Small intestine (tissue), 16 donors: ENCODE data around the gene ZNF112. TPM values are rescaled to one million over a fixed set of nuclear protein-coding genes. Genes with fewer than 3 reads are reported as not detected.
"Not testable (repeated sequence)": the region's sequence is repeated elsewhere in the genome, so short reads cannot be mapped to it uniquely, and the experiment has no call there.

Experiments
- DNase-seq, 2 donors: peaks; one replicate each; pipeline versions ENCODE4 v3.0.0 to v3.0.0-alpha.2; 2013
- FAIRE-seq: peaks from 2 replicates; lab custom pipeline; 2012; peaks lifted over from hg19 to GRCh38; lab: Jason Lieb, UNC
- H3K27ac ChIP-seq, 3 donors: one replicate each; pipeline ENCODE4 v1.5.1; 2013; ENCODE audit warnings: low read length in 2 of 3, mild to moderate bottlenecking in 2 of 3, control low read depth in 1 of 3, inconsistent platforms in 1 of 3, low read depth in 1 of 3, moderate library complexity in 1 of 3
- H3K27me3 ChIP-seq, 3 donors: one replicate each; pipeline ENCODE4 v1.6.1; 2013; ENCODE audit warnings: low read length in 3 of 3, inconsistent platforms in 1 of 3; ENCODE audit not compliant: control insufficient read depth in 3 of 3, insufficient read depth in 3 of 3
- H3K36me3 ChIP-seq, 3 donors: one replicate each; pipeline ENCODE4 v1.6.1; 2013; ENCODE audit warnings: low read length in 3 of 3, inconsistent platforms in 1 of 3, low read depth in 1 of 3, mild to moderate bottlenecking in 1 of 3, moderate library complexity in 1 of 3; ENCODE audit not compliant: control insufficient read depth in 3 of 3, insufficient read depth in 2 of 3
- H3K4me1 ChIP-seq, 3 donors: one replicate each; pipeline ENCODE4 v1.6.1; 2013; ENCODE audit warnings: low read length in 2 of 3, inconsistent platforms in 1 of 3, low read depth in 1 of 3, mild to moderate bottlenecking in 1 of 3, moderate library complexity in 1 of 3; ENCODE audit not compliant: control insufficient read depth in 3 of 3, insufficient read depth in 2 of 3
- H3K4me3 ChIP-seq, 3 donors: one replicate each; pipeline ENCODE4 v1.5.1; 2013; ENCODE audit warnings: low read length in 3 of 3, control low read depth in 1 of 3, inconsistent platforms in 1 of 3, low read depth in 1 of 3, mild to moderate bottlenecking in 1 of 3, moderate library complexity in 1 of 3
- H3K9me3 ChIP-seq, 2 donors: one replicate each; pipeline ENCODE4 v1.6.1; 2013; ENCODE audit warnings: low read depth in 1 of 2, low read length in 1 of 2; ENCODE audit not compliant: control insufficient read depth in 2 of 2, insufficient read depth in 1 of 2
- WGBS, 3 donors: extraction: QIAGEN DNeasy Blood & Tissue Kit; methylation state at CpG; one replicate each; pipeline ENCODE4 v1.1.7; 2013; 5-methylcytosine and 5-hydroxymethylcytosine counted together
- long read RNA-seq, 10 donors: transcript quantifications; one replicate each; lab custom pipeline, GENCODE V29; 2026
- polyA plus RNA-seq, 4 donors: library from polyadenylated mRNA; stranded (reverse) in 3 of 4; unstranded in 1 of 4; fragments of 200-250 nt in 3 of 4; fragments of 120-200 nt in 1 of 4; gene quantifications; one replicate each; pipeline versions ENCODE4 v1.2.1 to v1.2.3, GENCODE V29; 2013
- donor health status: healthy with polysubstance abuse.
- donor health status: control.
- donor health status: control.
- donor health status: Bipolar disorder and iron deficiency.
- donor health status: healthy.

ZNF112 gene
- 1 to 10 TPM in 3 of 4 donors, under 1 TPM in 1; 0.81 to 8.7 (median 1.9) TPM for polyA plus RNA-seq
- long read RNA-seq, donor 1, result 0 reads
- long read RNA-seq, donor 2, partial matches to known transcripts, result 0 of 1 reads
- long read RNA-seq, donor 2, other reads (novel, unspliced or antisense), result 0 of 1 reads
- long read RNA-seq, donor 3, partial matches to known transcripts, result 0 of 1 reads
- long read RNA-seq, donor 3, other reads (novel, unspliced or antisense), result 0 of 1 reads
- long read RNA-seq, donor 4, result 0 reads
- long read RNA-seq, donor 5, result 0 reads
- long read RNA-seq, donor 6, result 0 reads
- long read RNA-seq, donor 7, result 0 reads
- long read RNA-seq, donor 8, result 0 reads
- long read RNA-seq, donor 9, partial matches to known transcripts, result 0 of 2 reads
- long read RNA-seq, donor 9, other reads (novel, unspliced or antisense), result 0 of 2 reads
- long read RNA-seq, donor 10, partial matches to known transcripts, result 0 of 1 reads
- long read RNA-seq, donor 10, other reads (novel, unspliced or antisense), result 0 of 1 reads

DNA sequence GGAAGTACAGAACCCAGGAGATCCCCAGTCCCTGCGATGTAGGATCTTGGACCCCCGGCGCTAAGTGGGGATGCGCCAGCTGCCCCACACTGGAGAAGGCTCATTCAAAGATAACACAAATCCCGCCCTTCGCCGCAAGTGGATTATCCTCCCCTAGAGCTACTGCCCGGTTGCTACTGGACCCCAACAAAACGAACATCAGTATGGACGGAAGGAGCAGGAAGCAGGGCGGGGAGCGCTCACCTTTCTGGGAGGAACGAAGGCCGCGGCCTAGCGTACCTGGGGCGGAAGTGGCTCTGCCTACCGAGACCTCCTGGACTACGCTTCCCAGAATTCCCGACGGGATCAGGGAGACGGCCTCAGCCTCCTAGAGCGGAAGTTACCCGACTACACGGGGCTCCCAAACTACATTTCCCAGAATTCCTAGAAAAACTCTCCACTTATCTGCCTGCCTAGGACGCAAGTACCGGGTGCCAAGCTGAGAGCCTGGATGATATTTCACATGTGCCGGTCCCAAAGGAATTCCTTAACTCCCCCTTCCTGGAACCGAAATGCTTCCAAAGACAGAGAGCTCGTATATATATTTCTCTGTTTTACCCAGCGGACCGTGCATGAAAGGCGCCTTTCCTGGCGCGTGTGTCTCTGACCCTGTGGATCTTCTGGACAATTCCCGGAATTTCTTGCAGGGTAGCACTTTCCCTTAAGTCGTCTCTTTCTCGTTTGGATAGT is at the start of gene ZNF112:
Gene ZNF112 (minus strand): TSS at position 298 of the 729 bp plus-strand sequence. CDS start 16,141 bp downstream, outside the sequence.
- Histone ChIP-seq H3K4me1 (no peaks in the 10 kb centered on the region), H3K27ac (peak within 1 kb of the TSS; percentile 65 to 85 (median 73)), H3K27me3 (no peaks in the 10 kb centered on the region), H3K36me3 (no peaks in the 10 kb centered on the region), H3K4me3 (peak within 1 kb of the TSS; percentile 74 to 89 (median 76)), H3K9me3 (peaks cover 0 to 6% of the 10 kb centered on the region in 2 donors)
- peak; percentile 96 to 97 for DNase-seq
- 4 to 7% (median 4%) methylated on average over 34 to 38 of the region's 38 CpGs for WGBS, 3 donors
- FAIRE-seq, result no peak

DNA sequence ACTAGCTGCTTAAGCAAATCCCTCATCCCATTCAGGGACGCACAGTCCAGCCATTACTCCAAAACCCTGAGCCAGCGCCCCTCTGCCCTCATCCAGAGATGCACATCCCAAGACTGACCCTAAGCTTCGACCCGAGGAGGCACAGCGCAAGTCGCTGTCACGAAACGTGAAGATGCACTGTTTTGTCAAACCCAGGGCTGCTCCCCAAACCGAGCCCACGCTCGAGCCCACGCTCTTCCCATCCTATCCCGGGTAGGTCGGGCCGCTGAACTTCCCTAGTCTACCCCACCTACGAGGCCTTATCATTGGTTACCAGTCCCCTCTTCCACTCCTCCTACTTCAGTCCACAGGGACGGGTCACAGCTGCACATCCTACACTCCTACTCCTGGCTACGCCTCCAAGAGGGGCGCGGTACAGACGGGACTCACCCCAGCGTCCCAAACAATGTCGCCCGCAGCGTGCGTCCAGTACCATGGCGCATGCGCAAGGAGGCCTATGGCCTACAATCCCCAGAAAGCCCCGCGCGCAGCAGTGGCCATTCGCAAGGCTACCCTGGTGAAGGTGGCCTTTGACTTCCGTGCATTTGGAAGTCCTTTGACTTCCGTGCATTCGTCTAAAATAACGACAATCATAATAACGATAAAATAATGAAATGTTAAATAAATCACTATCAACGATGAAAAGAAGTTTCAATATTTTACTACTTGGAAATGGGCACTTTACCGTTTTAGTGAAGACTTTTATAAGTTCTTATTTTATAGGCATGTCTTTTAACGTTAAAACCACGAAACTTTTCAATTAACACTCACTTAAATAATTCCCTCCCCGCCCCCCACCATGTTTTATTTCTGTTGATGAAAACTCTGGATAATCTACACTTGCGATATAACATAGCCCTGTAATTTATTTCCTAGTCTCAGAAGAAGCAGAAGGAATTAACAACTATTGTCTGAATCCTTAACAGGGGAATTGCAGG is 44.9 kb upstream of the ZNF112 start, which contains the start of gene ZNF285:
Gene ZNF285 (minus strand): TSS at position 470 of the 977 bp plus-strand sequence. CDS start 4,395 bp downstream, outside the sequence.
- no peak for FAIRE-seq
- peak; percentile 93 to 97 for DNase-seq
- Histone ChIP-seq H3K4me3 (peak within 1 kb of the TSS; percentile 38 to 70 (median 59)), H3K27me3 (peaks cover 0 to 2% (median 0%) of the 10 kb centered on the region in 3 donors), H3K27ac (peak within 1 kb of the TSS in 1 of 3 donors; percentile 22), H3K4me1 (no peaks in the 10 kb centered on the region), H3K9me3 (peaks cover 2 to 17% of the 10 kb centered on the region in 2 donors), H3K36me3 (peaks cover 0 to 2% (median 0%) of the 10 kb centered on the region in 3 donors)
- 5 to 14% (median 6%) methylated on average over 43 of the region's 43 CpGs for WGBS, 3 donors

DNA sequence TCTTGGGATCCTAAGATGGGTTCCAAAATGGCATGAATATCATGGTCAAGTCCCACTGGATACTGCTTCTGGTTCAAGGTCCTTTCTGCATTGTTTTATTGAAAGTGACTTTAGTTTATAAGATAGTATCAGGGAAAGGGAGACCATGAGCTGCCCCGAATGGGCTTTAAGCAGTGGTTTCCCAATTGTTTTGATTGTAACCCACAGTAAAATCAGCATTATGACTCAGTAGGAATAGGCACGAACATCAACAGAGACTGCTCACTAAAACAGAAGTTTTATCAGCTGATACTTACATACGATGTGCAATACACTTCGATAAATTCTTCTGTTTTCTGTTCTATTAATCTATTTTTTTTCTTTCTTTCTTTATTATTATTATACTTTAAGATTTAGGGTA is 32.8 kb upstream of the ZNF112 start:
- not testable (repeated sequence) for H3K27me3 ChIP-seq
- 89 to 97% (median 93%) methylated on average over 4 of the region's 4 CpGs for WGBS, 3 donors

DNA sequence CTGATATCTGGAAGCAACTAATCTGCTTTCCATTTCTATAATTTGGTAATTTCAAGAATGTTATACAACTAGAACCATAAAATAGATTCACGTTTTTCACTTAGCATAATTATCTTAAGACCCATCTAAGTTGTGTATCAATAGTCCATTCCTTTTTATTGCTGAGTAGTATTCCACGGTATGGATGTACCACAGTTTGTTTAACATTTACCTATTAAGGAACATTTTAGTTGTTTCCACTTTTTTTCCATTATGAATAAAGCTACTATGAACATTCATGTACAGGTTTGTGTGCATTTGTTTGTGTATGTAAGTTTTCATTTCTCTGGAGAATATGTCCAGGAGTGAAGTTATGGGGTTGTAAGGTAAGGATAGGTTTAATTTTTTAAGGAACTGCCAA is 18.3 kb upstream of the ZNF112 start:
- Histone ChIP-seq H3K27ac (no peak overlapping the region), H3K36me3 (no peaks in the 10 kb centered on the region), H3K9me3 (no peaks in the 10 kb centered on the region), H3K27me3 (no peaks in the 10 kb centered on the region), H3K4me3 (no peak overlapping the region), H3K4me1 (no peaks in the 10 kb centered on the region)
- no peak for DNase-seq
- WGBS, 3 donors, result 46 to 55% (median 47%) methylated on average over 2 of the region's 2 CpGs
- no peak for FAIRE-seq

More for the DNA sequence above, 32.8 kb upstream of the ZNF112 start:
- H3K27ac ChIP-seq, H3K4me1 ChIP-seq, DNase-seq, H3K36me3 ChIP-seq, H3K9me3 ChIP-seq, FAIRE-seq, H3K4me3 ChIP-seq: not testable (repeated sequence)

DNA sequence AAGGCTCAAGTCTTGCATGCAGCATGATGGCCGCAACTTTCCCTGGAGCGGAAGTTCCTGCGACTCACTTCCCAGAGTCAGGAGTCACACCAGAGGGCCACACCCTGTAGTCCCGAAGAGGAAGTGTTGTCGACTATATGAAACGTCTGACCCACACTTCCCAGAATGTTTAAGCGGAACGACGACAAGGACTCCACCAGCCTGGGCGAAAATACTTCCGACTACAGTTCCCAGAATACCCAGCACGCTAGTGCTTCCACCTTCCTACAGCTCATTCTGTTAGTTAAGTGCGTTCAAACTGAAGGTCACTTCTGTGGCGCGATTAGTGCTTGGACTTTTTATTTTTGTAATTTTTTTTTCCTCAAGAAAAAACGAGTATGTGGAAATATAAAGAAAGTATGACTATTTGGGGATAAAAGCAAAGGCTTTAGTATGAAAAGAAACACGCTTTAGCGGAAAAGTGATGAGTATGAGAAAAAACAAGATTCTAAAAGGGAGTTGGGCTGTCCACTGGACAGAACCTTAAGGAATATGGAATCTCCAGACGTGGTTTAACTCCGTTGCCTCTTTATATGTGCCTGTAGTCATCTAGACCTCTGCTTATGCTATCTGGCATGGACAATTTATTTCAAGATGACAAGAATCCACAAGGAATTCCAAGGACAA is 15.5 kb upstream of the ZNF112 start:
- no peak for DNase-seq
- H3K27me3 ChIP-seq, result no peaks in the 10 kb centered on the region
- H3K4me1 ChIP-seq, result no peaks in the 10 kb centered on the region
- no peaks in the 10 kb centered on the region for H3K36me3 ChIP-seq
- no peak overlapping the region for H3K4me3 ChIP-seq
- no peak overlapping the region for H3K27ac ChIP-seq
- peaks cover 0 to 2% of the 10 kb centered on the region in 2 donors for H3K9me3 ChIP-seq
- 65 to 69% (median 66%) methylated on average over 20 of the region's 20 CpGs for WGBS, 3 donors
- no peak for FAIRE-seq

DNA sequence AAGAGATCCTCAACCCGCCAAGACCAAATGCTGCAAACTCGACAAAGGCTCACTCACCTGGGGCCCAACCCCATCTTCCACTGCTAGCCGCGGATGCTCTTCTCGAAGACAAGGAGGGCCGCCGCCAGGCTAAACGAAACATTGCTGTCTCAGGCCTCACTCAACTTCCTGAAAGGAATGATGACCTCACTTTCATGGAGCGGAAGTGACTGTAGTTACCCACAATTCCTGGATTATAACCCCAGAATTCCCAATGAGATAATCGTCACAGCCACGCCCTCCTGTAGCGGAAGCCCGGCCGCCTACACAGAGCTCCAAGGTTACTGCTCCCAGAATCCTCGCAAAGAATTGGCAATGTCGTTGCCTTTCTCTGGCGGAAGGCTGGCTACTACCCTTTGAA is 10.5 kb upstream of the ZNF112 start:
- WGBS, 3 donors, result 55 to 79% (median 64%) methylated on average over 17 of the region's 17 CpGs
- no peaks in the 10 kb centered on the region for H3K36me3 ChIP-seq
- FAIRE-seq (no peak), DNase-seq (no peak)
- H3K4me1 ChIP-seq, result no peaks in the 10 kb centered on the region
- peaks cover 0 to 2% of the 10 kb centered on the region in 2 donors for H3K9me3 ChIP-seq
- H3K27me3 ChIP-seq, result peaks cover 0 to 1% (median 0%) of the 10 kb centered on the region in 3 donors
- H3K4me3 ChIP-seq, result no peak overlapping the region
- no peak overlapping the region for H3K27ac ChIP-seq

DNA sequence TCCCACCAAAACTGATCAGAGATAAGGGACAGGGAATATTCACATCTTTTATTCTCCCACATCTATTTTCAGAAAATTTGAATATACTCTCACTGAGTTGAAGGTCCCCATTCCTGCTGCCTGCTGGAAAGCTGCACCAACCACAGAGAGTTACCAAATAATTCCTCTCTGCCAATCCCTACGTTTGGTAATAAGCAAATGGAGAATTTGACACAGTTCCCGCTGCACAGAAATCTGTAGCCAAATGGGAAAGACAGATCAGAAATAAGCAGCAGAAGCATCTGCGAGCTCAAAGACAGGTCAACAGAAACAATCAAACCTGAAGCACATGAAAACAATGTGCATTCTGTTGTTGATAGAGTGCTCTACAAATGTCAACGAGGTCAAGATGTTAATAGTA is 9.9 kb downstream of the ZNF112 start:
- H3K4me1 ChIP-seq, result no peaks in the 10 kb centered on the region
- no peak for DNase-seq
- H3K9me3 ChIP-seq, result peaks cover 6 to 47% of the 10 kb centered on the region in 2 donors
- H3K4me3 ChIP-seq, result no peak overlapping the region
- H3K27ac ChIP-seq, result no peak overlapping the region
- peaks cover 0 to 9% (median 4%) of the 10 kb centered on the region in 3 donors for H3K36me3 ChIP-seq
- no peaks in the 10 kb centered on the region for H3K27me3 ChIP-seq
- WGBS, 3 donors, result 85 to 90% (median 87%) methylated on average over 4 of the region's 4 CpGs
- FAIRE-seq, result no peak
